GM19468 (cell line): ENCODE results near the gene USP20.
"Not testable (repeated sequence)": the region's sequence is repeated elsewhere in the genome, so short reads cannot be mapped to it uniquely, and the experiment has no call there.

Experiments used
- ATAC-seq: cut with Tn5 transposase; IDR thresholded peaks from one replicate; pipeline ENCODE4 v1.9.1; 2021; ENCODE audit warnings: mild to moderate bottlenecking, moderate library complexity, moderate number of reproducible peaks; ENCODE audit not compliant: unreplicated experiment; ENCODE audit errors: extremely low read depth

Gene USP20

GRCh38 chr9:129835128-129835859 is at the start of gene USP20, which contains the start of gene C9orf78:
Gene USP20 (plus strand): TSS chr9:129835458. CDS start chr9:129852556, 17,098 bp downstream.
Gene C9orf78 (minus strand): TSS chr9:129835275. CDS start chr9:129835221, 54 bp downstream.
- ATAC-seq: peak; percentile 80

GRCh38 chr9:129785866-129786265 is 49.4 kb upstream of the USP20 start:
- no peak for ATAC-seq

GRCh38 chr9:129786481-129786880 is 48.8 kb upstream of the USP20 start:
- ATAC-seq: no peak

GRCh38 chr9:129794549-129794948 is 40.7 kb upstream of the USP20 start:
- ATAC-seq: no peak

GRCh38 chr9:129796029-129796428 is 39.2 kb upstream of the USP20 start:
- not testable (repeated sequence) for ATAC-seq

- ATAC-seq: no peak
Observed at GRCh38 chr9:129798973-129799372, 36.3 kb upstream of the USP20 start.

GRCh38 chr9:129801504-129801903 is 33.8 kb upstream of the USP20 start:
- no peak for ATAC-seq

- no peak for ATAC-seq
Observed at GRCh38 chr9:129802833-129803675, 32.2 kb upstream of the USP20 start, which contains the start of gene TOR1B. Gene TOR1B (plus strand): TSS chr9:129803184. CDS start chr9:129803213, 29 bp downstream.

- no peak for ATAC-seq
Observed at GRCh38 chr9:129803676-129804060, 31.6 kb upstream of the USP20 start.

GRCh38 chr9:129806061-129806460 is 29.2 kb upstream of the USP20 start:
- ATAC-seq: no peak

GRCh38 chr9:129809346-129809745 is 25.9 kb upstream of the USP20 start:
- no peak for ATAC-seq

- ATAC-seq: no peak
Observed at GRCh38 chr9:129810116-129810515, 25.1 kb upstream of the USP20 start.

GRCh38 chr9:129810788-129811187 is 24.5 kb upstream of the USP20 start:
- no peak for ATAC-seq

GRCh38 chr9:129811967-129812363 is 23.3 kb upstream of the USP20 start:
- ATAC-seq: no peak

GRCh38 chr9:129812385-129812784 is 22.9 kb upstream of the USP20 start:
- no peak for ATAC-seq

GRCh38 chr9:129813661-129814060 is 21.6 kb upstream of the USP20 start:
- ATAC-seq: no peak

GRCh38 chr9:129814432-129815223 is 20.6 kb upstream of the USP20 start:
- ATAC-seq: no peak

GRCh38 chr9:129815278-129815677 is 20.0 kb upstream of the USP20 start:
- no peak for ATAC-seq

GRCh38 chr9:129816501-129817435 is 18.5 kb upstream of the USP20 start:
- no peak for ATAC-seq
